Measurements from ENCODE around the gene TMEM114.

The TMEM114 gene

DNA sequence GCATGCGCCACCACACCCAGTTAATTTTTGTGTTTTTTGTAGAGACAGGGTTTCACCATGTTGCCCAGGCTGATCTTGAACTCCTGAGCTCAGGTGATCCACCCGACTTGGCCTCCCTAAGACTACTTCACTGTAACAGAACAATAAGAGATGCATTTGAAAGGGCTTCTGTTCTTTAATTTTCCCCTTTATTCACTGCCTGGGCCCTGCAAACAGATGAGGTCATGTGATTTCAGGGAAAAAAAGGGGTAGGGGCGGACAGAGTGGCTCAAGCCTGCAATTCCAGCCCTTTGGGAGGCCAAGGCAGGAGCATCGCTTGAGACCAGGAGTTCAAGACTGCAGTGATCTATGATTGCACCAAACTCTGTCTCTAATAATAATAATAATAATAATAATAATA, 36.3 kb downstream of the TMEM114 start:
- no peak for DNase-seq (ENCODE audit: extremely low spot score)
- ChIA-PET CTCF (interaction anchor here (1.0 kb wide), 1 partner anchor 19 kb away, joined by 3 read pairs; no protein-coding TSS in a partner anchor), POLR2A (no interaction called here)
- TF ChIP-seq, protein P1, sequence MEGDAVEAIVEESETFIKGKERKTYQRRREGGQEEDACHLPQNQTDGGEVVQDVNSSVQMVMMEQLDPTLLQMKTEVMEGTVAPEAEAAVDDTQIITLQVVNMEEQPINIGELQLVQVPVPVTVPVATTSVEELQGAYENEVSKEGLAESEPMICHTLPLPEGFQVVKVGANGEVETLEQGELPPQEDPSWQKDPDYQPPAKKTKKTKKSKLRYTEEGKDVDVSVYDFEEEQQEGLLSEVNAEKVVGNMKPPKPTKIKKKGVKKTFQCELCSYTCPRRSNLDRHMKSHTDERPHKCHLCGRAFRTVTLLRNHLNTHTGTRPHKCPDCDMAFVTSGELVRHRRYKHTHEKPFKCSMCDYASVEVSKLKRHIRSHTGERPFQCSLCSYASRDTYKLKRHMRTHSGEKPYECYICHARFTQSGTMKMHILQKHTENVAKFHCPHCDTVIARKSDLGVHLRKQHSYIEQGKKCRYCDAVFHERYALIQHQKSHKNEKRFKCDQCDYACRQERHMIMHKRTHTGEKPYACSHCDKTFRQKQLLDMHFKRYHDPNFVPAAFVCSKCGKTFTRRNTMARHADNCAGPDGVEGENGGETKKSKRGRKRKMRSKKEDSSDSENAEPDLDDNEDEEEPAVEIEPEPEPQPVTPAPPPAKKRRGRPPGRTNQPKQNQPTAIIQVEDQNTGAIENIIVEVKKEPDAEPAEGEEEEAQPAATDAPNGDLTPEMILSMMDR (IDR thresholded peaks at IDR 0.05; ENCODE audit: control extremely low read depth, extremely low read depth, low read depth, missing control alignments) = no peak

DNA sequence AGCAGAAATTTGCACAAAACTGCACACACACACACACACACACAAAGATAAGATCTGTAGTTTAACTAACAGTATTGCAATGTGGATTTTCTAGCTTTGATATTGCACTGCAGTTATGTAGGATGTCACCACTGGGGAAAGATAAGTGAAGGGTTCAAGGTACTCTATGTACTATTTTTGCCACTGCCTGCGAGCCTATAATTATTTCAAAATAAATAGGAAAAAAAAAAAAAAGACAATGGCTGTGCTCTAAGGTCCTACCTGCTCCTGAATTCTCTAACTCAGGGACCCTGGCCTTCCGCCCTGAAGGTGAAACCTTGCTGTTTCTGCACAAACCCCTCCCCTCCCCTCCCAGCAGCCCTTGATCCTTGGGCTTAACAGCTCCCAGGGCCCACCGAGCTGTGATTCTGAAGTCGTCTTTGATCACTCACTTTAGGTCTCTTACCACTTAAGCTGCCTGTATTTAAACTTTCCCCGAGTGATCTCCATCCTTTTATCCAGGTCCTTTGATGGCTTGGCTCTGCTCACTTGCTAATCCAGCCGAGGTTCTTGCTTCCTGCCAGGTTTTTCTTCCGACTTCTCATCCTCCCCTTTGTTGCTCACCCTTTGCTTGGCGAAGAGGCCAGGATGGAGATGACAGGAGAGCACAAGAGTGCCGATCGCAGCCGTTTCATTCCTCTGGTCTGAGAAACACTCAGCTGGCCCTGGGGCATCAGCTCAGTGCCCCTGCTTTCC, 37.7 kb downstream of the TMEM114 start:
- CTCF ChIA-PET = interaction anchor here (1.0 to 1.4 kb wide), 2 partner anchors 15 to 21 kb away, joined by 3 to 7 read pairs; no protein-coding TSS in a partner anchor
- TF ChIP-seq, protein P1 (IDR thresholded peaks at IDR 0.05; ENCODE audit: control extremely low read depth, extremely low read depth, low read depth, missing control alignments) = no peak
- POLR2A ChIA-PET = interaction anchor here (0.5 kb wide), 1 partner anchor 98 kb away, joined by 3 read pairs; no protein-coding TSS in a partner anchor
- DNase-seq (ENCODE audit: extremely low spot score) = no peak

DNA sequence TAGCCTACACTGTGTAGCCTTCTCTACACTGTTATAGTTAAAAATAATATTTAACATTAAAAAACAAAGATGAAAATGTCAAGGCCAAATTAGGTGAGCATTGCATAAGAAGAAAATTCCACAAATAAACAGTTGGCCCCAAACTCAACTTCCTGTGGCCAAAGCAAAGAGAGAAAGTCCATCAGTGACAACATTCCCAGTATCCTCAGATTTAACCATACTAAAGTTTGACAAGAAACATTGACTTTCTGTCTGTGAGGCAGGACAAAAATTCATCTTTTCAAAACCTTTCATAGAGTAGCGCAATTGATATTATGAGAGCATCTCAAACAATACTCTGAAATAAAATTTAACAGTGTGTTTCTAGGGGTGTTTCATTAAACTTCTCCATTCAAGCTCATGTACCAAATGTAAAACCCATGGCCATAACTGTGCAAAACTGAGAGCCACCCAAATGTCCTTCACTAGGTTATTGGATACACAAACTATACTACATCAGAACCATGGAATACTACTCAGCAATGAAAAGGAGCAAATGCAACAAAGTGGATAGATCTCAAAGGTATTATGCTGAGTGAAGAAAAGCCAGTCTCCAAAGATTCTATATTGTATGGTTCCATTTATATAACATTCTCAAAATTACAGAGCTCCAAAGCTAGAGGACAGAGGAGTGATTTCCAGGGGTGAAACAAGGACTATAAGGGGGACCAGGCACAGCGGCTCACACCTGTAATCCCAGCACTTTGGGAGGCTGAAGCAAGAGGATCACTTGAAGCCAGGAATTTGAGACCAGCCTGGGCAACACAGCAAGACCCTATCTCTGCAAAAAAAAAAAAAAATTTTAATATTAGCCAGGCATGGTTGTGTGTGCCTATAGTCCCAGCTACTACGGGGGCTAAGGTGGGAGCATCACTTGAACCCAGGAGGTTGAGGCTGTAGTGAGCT, 38.7 kb downstream of the TMEM114 start:
- TF ChIP-seq, protein P1 (IDR thresholded peaks at IDR 0.05; ENCODE audit: control extremely low read depth, extremely low read depth, low read depth, missing control alignments) = no peak
- no peak for DNase-seq (ENCODE audit: extremely low spot score)
- CTCF ChIA-PET = interaction anchor here (1.4 kb wide), 1 partner anchor 16 kb away, joined by 7 read pairs; no protein-coding TSS in a partner anchor
- POLR2A ChIA-PET = interaction anchor here (0.5 kb wide), 1 partner anchor 99 kb away, joined by 3 read pairs; no protein-coding TSS in a partner anchor

DNA sequence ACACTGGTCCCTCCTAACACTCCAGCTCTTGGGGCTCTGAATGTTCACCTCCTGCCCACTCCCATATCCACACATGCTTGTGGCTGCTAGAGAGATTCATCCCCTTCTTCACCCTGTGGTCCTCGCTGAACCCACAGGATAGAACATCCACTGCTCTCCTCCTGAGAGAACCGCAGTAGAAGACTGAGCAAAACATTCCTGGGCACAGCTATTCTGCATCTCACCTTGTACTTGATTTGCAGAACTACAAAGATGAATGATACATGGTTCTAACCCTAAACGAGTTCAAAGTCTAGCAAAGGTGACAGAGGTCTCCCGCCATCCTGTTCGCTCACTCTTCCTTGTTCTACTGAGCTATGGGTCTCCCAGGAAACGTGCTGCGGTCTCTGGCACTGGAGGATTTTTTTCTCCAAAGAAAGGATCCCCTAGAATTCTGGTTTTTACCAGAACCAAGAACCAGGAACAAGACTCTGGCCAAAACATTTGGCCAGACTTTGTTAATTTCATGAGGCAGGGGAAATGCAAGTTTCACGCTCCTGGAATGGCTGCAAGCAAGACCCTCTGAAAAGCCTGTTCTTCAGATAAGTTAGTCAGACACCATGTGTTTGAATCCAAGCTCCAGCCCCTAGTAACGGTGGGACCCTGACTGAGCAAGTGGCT, 39.5 kb downstream of the TMEM114 start:
- TF ChIP-seq, protein P1 (IDR thresholded peaks at IDR 0.05; ENCODE audit: control extremely low read depth, extremely low read depth, low read depth, missing control alignments) = no peak
- ChIA-PET CTCF (no interaction called here), POLR2A (no interaction called here)
- DNase-seq (ENCODE audit: extremely low spot score) = no peak

DNA sequence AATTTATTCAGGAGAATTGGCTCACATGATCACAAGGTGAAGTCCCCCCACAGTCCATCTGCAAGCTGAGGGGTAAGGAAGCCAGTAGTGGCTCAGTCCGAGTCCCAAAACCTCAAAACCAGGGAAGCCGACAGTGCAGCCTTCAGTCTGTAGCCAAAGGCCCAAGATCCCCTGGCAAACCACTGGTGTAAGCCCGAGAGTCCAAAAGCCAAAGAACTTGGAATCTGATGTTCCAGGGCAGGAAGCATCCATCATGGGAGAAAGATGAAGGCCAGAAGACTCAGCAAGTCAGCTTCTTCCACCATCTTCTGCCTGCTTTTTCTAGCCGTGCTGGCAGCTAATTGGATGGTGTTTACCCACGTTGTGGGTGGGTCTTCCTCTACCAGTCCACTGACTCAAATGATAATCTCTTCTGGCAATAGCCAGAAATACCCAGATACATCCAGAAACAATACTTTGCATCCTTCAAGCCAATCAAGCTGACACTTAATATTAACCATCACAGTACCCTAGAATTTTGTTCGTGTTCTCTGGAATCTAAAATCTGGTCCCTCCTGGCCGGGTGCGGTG, 40.4 kb downstream of the TMEM114 start:
- CTCF ChIA-PET = interaction anchor here (0.9 kb wide), 1 partner anchor 33 kb away, joined by 3 read pairs; no protein-coding TSS in a partner anchor
- TF ChIP-seq, protein P1 (IDR thresholded peaks at IDR 0.05; ENCODE audit: control extremely low read depth, extremely low read depth, low read depth, missing control alignments) = no peak
- no peak for DNase-seq (ENCODE audit: extremely low spot score)
- POLR2A ChIA-PET = no interaction called here

All from GM10248 (cell line).